Stimulated activated CD8-positive, alpha-beta memory T cell treated with anti-CD3 and anti-CD28 coated beads, Interleukin-2, amount 100 ng/mL, for 1 hour (primary cell): ENCODE data around the gene PDE11A.
"Not testable (repeated sequence)": the region's sequence is repeated elsewhere in the genome, so short reads cannot be mapped to it uniquely, and the experiment has no call there.

Experiments used
- DNase-seq, 2 donors: peaks; one replicate each; pipeline ENCODE4 v3.0.0-alpha.2; 2020; ENCODE audit warnings: low read depth in 2 of 2

The PDE11A gene

GRCh38 chr2:178008636-178009289 lies 63.8 kb downstream of the PDE11A start:
- no peak for DNase-seq

DNA sequence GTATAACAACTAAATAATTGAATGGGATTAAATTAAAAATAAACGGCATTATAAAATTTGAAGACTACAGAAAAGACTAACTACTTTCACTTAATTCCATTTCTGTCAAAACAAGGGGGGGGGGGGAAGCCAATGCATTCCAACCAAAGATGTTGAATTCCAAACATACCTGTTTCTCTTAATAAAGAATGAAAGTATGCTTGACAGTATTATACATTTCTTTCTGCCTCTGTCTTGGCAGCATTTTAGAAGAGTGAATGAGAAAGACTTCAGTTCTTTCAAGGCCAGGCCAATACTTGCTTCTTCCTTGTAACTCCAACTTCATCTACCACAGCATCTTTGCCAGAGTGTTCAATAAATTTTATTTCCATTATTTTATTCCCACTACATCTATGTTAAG lies 65.9 kb downstream of the PDE11A start:
- no peak for DNase-seq

- no peak for DNase-seq
Observed at GRCh38 chr2:178005756-178006155, 66.8 kb downstream of the PDE11A start.

DNA sequence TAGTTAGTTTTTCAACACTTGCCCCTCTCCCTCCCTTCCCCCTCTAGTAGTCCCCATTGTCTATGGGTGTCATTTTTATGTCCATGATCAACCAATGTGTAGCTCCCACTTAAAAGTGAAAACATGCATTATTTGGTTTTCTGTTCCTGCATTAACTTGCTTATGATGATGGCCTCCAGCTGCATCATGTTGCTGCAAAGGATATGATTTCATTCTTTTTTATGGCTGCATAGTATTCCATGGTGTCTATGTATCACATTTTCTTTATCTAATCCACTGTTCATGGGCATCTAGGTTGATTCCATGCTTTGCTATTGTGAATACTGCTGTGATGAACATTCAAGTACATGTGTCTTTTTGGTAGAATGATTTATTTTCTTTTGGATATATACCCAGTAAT lies 70.5 kb downstream of the PDE11A start:
- DNase-seq, result no peak

DNA sequence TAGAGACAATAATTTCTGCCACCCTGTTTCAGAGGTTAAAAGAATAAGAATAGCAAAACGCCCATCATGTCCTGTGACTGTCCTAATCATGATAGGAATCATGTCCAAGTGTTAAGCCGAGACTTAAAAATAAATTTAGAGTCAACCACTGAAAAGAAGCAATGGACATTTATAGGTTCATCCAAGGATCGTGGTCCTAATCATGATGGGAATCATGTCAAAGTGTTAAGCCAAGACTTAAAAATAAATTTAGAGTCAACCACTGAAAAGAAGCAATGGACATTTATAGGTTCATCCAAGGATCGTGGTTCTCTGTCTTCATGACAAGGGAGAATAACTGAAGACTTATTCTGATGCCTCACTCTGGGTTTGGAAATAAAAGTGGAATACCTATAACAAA lies 73.6 kb downstream of the PDE11A start:
- DNase-seq, result no peak

GRCh38 chr2:177998006-177998405 lies 74.6 kb downstream of the PDE11A start:
- no peak for DNase-seq

GRCh38 chr2:177992992-177993391 lies 79.6 kb downstream of the PDE11A start:
- DNase-seq, result no peak

DNA sequence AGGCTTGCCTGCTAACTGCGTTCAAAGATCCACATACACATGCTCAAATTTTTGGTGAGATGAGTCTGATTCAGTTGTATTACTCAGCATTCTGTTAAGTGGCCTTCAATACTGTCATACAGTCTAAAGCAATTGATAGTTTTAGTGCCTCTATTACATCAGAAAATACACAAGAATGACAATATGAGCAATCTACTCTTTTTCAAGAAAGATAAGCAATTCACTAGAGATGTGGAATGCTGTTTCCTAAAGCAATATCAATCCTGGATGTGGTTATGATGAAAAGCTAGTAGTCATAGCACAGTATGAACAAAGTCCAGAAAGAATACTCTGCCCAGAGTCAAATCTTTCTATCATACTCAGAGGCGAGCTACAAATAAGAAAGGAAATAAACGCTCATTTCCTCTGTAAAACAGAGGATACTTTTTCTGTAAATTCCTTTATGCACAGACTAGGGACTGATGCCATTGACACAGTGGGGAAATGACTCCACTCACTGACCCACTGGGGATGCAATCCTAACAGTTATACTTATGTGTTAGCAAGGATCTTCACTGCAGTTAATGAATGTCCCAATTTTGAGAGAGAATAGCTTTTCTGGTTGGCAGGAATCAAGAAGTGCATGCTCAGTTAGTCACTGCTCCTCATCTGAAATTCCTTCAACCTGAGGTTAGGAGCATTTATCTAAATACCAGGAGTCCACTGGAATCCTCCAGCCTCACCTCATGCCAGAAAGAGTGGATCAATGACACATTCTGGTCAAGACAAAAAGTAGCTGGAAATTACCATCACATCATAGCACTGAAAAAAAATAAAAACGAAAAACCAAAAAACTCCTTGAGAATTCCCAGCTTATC lies 83.3 kb downstream of the PDE11A start:
- no peak for DNase-seq

DNA sequence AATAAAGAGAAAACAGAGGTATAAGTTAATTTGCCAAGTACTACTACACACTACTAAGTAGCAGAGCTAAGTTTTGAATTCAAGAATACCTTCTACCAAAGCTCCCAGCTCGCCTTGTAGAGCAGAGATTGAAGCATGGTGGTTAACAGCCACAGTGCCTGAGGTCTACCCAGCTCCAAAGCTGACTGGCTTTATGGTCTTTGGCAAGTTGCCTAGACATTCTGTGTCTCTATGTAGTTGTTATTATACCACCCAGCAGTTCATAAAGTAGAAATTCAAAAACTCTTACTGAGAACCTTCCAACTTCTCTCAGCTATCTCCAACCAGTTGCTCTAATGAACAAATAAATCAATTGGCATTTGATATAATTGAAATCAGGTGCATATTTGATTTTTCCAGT lies 87.8 kb downstream of the PDE11A start:
- DNase-seq, result no peak

GRCh38 chr2:177983183-177983788 lies 89.3 kb downstream of the PDE11A start:
- no peak for DNase-seq

GRCh38 chr2:177972782-177973181 lies 99.8 kb downstream of the PDE11A start:
- DNase-seq, result no peak

DNA sequence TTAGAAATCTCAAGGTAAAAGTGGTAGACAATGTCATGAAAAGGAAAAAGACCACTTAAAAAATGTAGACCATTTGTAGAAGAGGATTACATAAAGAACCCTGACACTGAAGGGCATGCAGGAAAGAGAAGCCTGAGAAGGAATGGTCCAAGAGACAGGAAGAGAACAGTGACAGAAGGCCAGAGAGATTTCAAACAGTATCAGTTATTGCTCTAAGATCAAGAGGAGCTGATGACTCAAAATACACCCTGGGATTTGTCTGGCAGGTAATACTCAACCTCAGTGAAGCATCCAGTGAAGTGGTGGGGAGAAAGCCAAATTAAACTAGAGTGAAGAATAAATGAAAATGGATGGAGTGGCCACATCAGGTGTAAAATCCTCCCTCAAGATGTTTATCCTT lies 100.5 kb downstream of the PDE11A start:
- DNase-seq, result no peak

DNA sequence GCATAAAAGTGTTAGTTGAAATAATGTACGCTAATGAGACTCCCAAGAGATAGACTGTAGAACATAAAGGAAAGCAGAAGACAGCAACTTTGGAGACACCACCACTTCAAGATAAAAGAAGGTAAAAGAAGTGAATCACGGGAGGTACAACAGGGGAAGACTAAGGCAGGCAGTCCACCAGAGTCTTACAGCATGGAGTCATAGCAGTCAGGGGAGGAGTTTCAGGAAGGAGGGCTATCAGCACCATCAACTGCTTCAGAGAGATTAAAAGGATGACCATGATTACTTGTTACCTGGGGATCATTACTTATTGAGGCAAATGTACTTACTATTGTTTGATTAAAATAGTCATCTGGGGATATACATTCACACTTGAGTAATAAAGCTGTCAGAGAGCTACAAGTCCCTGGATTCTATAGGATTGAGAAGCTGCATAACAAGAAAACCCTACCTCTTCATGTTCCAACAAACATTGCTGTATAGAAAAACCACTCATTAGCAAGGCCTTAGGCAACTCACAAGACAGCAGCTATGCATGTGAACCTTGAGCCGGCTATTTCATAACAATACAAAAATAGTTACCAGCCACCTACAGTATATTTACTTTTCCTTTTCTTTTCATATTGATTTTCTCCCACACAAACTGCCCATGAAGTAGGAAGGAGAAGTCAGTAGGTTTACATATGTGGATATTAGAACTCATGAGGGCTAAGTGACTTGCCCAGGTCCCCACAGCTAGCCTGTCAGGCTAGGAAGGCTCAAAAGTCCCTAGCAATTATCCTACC lies 101.7 kb downstream of the PDE11A start:
- no peak for DNase-seq

- no peak for DNase-seq
Observed at GRCh38 chr2:177964892-177965291, 107.7 kb downstream of the PDE11A start.

GRCh38 chr2:177952151-177952550 lies 120.4 kb downstream of the PDE11A start:
- no peak for DNase-seq

DNA sequence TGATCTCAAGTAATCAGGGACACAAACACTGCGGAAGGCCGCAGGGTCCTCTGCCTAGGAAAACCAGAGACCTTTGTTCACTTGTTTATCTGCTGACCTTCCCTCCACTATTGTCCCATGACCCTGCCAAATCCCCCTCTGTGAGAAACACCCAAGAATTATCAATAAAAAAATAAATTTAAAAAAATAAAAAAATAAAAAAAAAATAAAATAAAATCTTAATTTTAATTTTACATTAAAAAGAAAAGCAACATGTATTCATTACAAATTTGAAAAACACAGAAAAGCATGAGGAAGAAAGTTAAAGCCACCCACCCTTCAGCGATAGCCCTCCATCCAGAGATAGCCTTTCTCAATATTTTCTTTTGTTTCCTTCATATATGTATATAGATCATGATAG lies 125.0 kb downstream of the PDE11A start:
- not testable (repeated sequence) for DNase-seq

DNA sequence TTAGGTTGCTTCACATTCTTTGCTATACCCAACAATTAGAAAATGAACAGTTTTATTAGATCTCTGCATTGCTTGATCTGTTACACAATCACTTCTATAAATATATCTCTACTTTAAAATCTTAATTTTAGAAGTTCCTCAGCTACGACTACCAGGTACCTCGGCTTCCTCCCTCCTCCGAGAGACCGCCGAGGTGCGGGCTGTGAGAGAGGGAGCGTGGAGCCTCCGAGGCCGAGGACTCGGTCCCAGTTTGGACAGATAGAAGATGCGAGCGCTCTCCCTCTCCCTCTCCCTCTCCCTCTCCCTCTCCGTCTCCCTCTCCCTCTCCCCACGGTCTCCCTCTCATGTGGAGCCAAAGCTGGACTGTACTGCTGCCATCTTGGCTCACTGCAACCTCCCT lies 128.0 kb downstream of the PDE11A start:
- not testable (repeated sequence) for DNase-seq

- no peak for DNase-seq
Observed at GRCh38 chr2:177942731-177943130, 129.8 kb downstream of the PDE11A start.

DNA sequence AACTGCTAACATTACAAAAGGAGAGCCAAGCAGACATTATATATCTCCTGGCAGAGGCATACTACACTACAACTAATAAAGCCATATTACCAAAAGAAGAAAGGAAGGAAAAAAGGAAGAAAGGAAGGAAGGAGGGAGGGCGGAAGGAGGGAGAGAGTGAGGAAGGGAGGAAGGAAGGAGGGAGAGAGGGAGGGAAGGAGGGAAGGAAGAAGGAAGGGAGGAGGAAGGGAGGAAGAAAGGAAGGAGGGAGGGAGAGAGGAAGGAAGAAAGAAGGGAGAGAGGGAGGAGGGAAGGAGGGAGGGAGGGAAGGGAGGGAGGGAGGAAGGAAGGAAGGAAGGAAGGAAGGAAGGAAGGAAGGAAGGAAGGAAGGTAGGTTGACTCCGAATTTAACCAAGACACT lies 133.4 kb downstream of the PDE11A start:
- DNase-seq, result no peak

GRCh38 chr2:177930916-177931315 lies 141.7 kb downstream of the PDE11A start:
- DNase-seq, result no peak

DNA sequence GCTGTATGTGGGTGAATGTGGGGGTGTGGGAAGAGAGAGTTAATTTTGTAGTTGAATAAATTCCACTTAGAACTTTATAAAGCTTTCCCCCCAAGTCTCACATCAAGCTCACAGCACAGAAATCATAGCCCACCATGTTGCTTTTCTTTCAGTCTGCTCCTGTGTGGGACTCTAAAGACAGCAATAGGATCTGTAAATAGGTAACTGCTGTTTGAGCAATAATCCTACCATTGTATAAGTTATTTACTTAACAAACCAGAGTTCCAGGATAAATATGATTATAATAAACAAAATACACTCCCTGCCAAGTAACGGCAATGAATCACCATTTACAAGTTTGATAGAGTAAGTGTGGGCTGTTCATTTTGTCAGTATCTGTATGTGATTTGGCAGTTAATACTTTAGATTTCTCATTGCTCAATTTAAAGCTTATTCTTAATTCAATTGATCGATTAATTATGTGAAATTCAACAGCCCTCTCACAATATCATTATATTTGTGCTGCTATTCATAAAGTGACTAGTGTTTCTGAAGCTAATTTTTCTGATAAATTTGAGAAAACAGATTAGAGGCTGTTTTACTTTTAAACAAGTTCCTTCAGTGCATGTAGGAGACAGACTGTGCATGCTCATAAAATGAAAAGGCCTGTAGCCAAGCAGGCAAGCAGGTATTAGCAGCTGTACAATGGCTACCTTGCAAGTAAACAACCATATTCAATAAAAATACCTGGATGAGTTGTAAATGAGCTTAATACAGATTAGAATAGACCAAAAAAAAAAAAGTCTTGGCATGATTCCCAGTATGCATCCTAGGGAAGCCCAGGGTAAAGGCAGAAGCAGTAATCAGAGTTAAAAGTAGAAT lies 142.7 kb downstream of the PDE11A start:
- DNase-seq, result no peak
